Cardiac muscle cell (in vitro differentiated cells and primary cell): ENCODE data around the gene LGR6. TPM values are rescaled to one million over a fixed set of nuclear protein-coding genes. Genes with fewer than 3 reads are reported as not detected.

ENCODE experiments used
- DNase-seq, 2 donors: peaks; one replicate each; pipeline versions ENCODE4 v3.0.0 to v3.0.0-alpha.2; 2010 to 2017; ENCODE audit warnings: low read depth in 1 of 2, low spot score in 1 of 2
- H3K27ac ChIP-seq: fragments of 200-600 bp; sonication (generic); 2 replicates; pipeline ENCODE4 v1.5.1; 2016
- H3K27me3 ChIP-seq: fragments of 200-600 bp; sonication (generic); 2 replicates; pipeline ENCODE4 v1.6.0; 2016; ENCODE audit warnings: control low read depth
- H3K36me3 ChIP-seq: fragments of 200-600 bp; sonication (generic); 2 replicates; pipeline ENCODE4 v1.5.1; 2016; ENCODE audit warnings: control low read depth
- H3K4me1 ChIP-seq: fragments of 200-600 bp; sonication (generic); 2 replicates; pipeline ENCODE4 v1.8.1; 2017; ENCODE audit warnings: low read depth, mild to moderate bottlenecking, mixed run types
- H3K4me3 ChIP-seq: fragments of 200-600 bp; sonication (generic); 2 replicates; pipeline ENCODE4 v1.5.1; 2016; ENCODE audit warnings: mild to moderate bottlenecking
- H3K9me3 ChIP-seq: fragments of 200-600 bp; sonication (generic); 2 replicates; pipeline ENCODE4 v1.5.1; 2017; ENCODE audit warnings: low read depth, mild to moderate bottlenecking, control low read depth
- polyA plus RNA-seq: library from polyadenylated mRNA; unstranded; fragments of >200 nt; fragmentation: Nextera tagmentation; extraction: Ambion mirVana; gene quantifications from 2 replicates; pipeline ENCODE4 v1.2.1, GENCODE V29; 2016
- total RNA-seq: library from RNA; depleted of rRNA; stranded (reverse); fragments of >200 nt; gene quantifications from 2 replicates; pipeline ENCODE4 v1.2.3, GENCODE V29; 2016
- TF ChIP-seq, protein P1 (sequence below): IDR thresholded peaks from 2 replicates; pipeline ENCODE4 v1.5.1; 2012; ENCODE audit warnings: low read depth, mild to moderate bottlenecking, low read length

LGR6 gene
- total and polyA plus RNA-seq, 2 experiments from 2014 or later = 0.16 TPM; not detected in 1

- H3K4me1 ChIP-seq = peaks cover 10% of the 10 kb centered on the region
- DNase-seq = no peak
- TF ChIP-seq, protein P1, sequence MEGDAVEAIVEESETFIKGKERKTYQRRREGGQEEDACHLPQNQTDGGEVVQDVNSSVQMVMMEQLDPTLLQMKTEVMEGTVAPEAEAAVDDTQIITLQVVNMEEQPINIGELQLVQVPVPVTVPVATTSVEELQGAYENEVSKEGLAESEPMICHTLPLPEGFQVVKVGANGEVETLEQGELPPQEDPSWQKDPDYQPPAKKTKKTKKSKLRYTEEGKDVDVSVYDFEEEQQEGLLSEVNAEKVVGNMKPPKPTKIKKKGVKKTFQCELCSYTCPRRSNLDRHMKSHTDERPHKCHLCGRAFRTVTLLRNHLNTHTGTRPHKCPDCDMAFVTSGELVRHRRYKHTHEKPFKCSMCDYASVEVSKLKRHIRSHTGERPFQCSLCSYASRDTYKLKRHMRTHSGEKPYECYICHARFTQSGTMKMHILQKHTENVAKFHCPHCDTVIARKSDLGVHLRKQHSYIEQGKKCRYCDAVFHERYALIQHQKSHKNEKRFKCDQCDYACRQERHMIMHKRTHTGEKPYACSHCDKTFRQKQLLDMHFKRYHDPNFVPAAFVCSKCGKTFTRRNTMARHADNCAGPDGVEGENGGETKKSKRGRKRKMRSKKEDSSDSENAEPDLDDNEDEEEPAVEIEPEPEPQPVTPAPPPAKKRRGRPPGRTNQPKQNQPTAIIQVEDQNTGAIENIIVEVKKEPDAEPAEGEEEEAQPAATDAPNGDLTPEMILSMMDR = no peak
- H3K36me3 ChIP-seq = no peaks in the 10 kb centered on the region
- H3K4me3 ChIP-seq = no peak overlapping the region
- H3K27ac ChIP-seq = no peak overlapping the region
- H3K27me3 ChIP-seq = no peaks in the 10 kb centered on the region
- no peaks in the 10 kb centered on the region for H3K9me3 ChIP-seq
These were observed 37.0 kb upstream of the LGR6 start for GRCh38 chr1:202156590-202156989.

- no peaks in the 10 kb centered on the region for H3K36me3 ChIP-seq
- no peak for DNase-seq
These were observed 35.7 kb upstream of the LGR6 start for GRCh38 chr1:202157945-202158344.

DNA sequence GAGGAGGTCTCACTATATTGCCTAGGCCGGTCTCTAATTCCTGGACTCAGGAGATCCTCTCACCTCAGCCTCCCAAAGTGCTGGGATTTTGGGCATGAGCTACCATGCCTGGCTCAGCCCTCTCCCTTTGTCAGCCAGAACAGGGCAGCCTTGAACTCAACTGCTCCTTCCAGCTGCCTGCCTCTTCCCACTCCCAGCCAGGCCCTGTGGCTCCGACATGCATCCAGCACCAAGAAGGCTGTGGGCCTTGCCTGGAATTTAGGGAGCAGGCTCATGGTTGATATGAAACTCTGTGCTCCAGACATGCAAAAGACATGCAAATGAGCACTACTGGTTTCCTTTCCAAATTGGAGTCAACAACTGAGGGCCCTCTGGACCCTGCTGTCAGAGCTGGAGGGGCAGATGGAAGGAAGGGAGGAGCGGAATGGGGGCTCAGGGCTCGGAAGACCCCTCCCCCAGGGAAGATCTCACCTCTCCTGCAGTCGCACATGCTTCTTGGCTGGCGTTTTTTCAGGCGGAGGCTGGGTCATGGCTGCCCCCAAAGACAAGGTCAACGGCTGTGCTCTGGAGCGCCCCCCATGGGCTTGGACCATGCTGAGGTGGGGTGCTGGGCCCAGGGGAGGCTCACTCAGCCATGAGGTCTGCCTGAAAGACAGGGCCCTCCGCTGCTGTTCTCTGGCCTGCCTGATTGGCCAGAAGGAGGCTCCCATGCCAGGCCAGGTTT, 34.6 kb upstream of the LGR6 start:
- Histone ChIP-seq H3K36me3 (no peaks in the 10 kb centered on the region), H3K27me3 (no peaks in the 10 kb centered on the region), H3K27ac (no peak overlapping the region), H3K4me1 (peaks cover 11% of the 10 kb centered on the region), H3K4me3 (no peak overlapping the region), H3K9me3 (no peaks in the 10 kb centered on the region)
- TF ChIP-seq, protein P1 = no peak
- DNase-seq = no peak

More at GRCh38 chr1:202157945-202158344, 35.7 kb upstream of the LGR6 start:
- TF ChIP-seq, protein P1 = no peak
- Histone ChIP-seq H3K27ac (no peak overlapping the region), H3K27me3 (no peaks in the 10 kb centered on the region), H3K9me3 (no peaks in the 10 kb centered on the region), H3K4me1 (peaks cover 11% of the 10 kb centered on the region), H3K4me3 (no peak overlapping the region)

DNA sequence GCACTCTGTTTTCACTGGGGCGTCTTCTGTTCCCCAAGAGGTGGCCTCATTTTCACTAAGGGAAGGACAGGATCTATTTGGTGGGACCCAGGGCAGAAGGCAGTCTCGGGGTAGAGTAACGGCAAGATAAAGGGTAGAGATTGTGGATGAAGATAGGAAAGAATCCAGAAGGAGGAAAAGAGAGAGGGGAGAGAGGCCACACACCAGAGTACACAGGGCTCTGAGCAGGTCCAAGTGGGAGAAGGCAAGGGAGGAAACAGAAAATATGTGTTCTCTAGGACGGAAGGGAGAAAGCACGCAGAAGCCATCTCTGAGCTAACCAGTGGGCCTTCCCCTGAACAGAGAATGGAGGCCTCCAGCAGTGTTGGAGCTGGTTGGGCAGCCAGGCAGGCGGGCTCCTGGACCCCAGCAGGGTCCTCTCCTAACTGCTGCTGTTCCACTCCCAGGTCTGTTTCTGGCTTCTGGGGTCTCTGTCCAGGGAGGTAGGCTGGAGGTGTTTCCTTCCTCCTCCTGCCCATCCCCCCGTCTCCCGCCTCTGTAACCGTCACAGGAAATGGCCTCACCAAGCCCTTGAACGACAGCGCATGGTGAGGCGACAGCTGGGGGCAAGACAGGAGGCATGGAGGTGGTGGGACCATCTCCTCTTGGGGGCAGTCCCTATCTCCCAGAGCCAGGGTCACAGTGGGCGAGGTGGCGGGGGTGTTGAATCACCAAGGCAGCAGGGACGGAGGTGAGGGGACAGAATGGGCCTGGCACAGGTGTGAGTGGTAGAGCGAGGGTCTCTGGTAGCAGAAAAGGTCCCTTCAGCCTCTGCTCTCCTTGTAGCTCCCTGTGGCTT, 33.8 kb upstream of the LGR6 start:
- peaks cover 11% of the 10 kb centered on the region for H3K4me1 ChIP-seq
- H3K27ac ChIP-seq = no peak overlapping the region
- no peaks in the 10 kb centered on the region for H3K9me3 ChIP-seq
- no peak overlapping the region for H3K4me3 ChIP-seq
- DNase-seq = no peak
- H3K27me3 ChIP-seq = no peaks in the 10 kb centered on the region
- TF ChIP-seq, protein P1 = no peak
- H3K36me3 ChIP-seq = no peaks in the 10 kb centered on the region

- no peaks in the 10 kb centered on the region for H3K27me3 ChIP-seq
- DNase-seq = no peak
- H3K9me3 ChIP-seq = no peaks in the 10 kb centered on the region
- no peak within 1 kb of the TSS for H3K27ac ChIP-seq
- TF ChIP-seq, protein P1 = no peak
- H3K36me3 ChIP-seq = no peaks in the 10 kb centered on the region
- peaks cover 11% of the 10 kb centered on the region for H3K4me1 ChIP-seq
- H3K4me3 ChIP-seq = no peak within 1 kb of the TSS
These were observed 33.1 kb upstream of the LGR6 start, which contains the start of gene PTPN7 for GRCh38 chr1:202160377-202160940. TSS of gene PTPN7 (minus strand) at chr1:202160602. CDS start at chr1:202159402, 1,200 bp downstream.
